Right renal pelvis (tissue), 4 donors: ENCODE results near the gene BACE1-AS. TPM values are rescaled to one million over a fixed set of nuclear protein-coding genes. Genes with fewer than 3 reads are reported as not detected.
"Not testable (repeated sequence)": the region's sequence is repeated elsewhere in the genome, so short reads cannot be mapped to it uniquely, and the experiment has no call there.

Experiments used
- DNase-seq, 4 donors: peaks; one replicate each; pipeline ENCODE4 v3.0.0-alpha.2; 2013; ENCODE audit warnings: low read depth in 4 of 4, low spot score in 3 of 4, missing footprints in 1 of 4
- polyA plus RNA-seq, 4 donors: library from polyadenylated mRNA; unstranded; fragments of 120-200 nt; gene quantifications; one replicate each; pipeline ENCODE4 v1.2.1, GENCODE V29; 2013; ENCODE audit not compliant: insufficient read length in 4 of 4

Gene BACE1-AS
- polyA plus RNA-seq: 10 to 100 TPM; 15.6 to 24.8 (median 19.5) TPM

DNA sequence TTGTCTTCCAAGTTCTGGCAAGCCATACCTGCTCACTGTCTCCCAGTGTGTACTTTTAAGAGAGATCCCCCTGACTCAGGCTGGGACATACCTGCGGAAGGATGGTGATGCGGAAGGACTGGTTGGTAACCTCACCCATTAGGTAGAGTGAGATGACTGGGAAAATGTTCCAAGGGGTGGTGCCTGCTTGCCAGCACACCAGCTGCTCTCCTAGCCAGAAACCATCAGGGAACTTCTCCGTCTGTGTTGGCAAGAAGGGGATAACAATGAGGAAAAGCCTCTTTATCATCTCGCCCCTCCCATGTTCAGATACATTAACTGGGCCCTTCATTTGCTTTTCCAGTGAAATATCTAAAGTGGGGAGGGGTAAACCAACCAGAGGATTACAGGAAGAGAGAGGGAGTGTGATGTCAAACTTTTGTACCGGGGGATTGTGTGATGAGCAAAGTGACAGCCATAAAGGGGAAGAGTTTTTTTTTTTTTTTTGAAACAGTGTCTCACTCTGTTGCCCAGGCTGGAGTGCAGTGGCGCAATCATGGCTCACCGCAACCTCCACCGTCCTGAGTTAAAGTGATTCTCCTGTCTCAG lies at the start of gene BACE1-AS:
BACE1-AS (plus strand) TSS at position 538 of the 588 bp plus-strand sequence.
- no peak for DNase-seq

DNA sequence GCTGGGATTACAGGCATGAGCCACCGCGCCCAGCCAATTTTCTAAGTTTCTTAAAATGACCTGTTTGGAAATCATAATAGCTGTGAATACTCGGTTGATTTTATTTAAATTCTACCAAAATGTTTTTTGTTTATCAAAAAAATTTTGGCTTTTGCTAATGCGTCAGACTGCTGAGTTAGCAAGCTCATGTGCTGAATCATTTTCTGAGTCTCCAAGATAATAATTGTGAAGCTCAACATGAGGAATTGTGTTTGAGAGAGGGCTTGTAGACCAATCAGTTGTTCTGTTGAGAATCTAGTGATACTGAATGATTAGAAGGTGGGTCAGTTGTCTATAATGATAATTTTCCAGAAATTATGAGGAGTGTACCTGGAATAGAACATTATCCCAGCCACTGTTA lies 42.8 kb upstream of the BACE1-AS start:
- no peak for DNase-seq

DNA sequence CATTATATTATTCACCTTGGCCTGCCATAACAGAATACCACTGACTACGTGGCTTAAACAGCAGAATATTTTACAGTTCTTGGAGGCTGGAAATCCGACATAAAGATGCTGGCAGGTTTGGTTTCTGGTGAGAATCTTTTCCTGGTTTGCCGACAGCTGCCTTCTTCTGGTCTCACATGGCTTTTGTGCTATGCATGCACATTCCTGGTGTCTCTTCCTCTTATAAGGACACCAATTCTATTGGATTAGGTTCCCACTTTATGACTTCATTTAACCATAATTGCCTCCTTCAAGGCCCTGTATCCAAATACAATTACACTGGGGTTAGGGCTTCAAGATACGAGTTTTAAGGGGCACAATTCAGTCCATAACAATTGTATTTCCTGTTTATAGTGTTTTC lies 41.6 kb upstream of the BACE1-AS start:
- no peak for DNase-seq

DNA sequence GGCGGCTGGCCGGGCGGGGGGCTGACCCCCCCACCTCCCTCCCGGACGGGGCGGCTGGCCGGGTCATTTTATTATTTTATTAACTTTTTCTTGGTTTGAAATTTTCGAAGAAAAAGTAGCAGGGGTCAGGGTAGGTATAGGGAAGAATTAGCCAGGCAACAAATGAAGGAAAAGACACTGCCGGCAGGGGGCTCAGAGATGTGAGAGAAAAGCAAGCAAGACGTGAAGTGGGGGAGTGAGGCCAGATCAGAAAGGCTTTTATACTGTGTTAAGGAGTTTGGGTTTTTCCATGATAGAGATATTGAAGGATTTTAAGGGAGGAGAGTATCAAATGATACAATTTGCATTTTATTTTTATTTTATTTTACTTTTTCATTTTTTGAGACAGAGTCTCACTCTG lies 39.6 kb upstream of the BACE1-AS start:
- no peak for DNase-seq

DNA sequence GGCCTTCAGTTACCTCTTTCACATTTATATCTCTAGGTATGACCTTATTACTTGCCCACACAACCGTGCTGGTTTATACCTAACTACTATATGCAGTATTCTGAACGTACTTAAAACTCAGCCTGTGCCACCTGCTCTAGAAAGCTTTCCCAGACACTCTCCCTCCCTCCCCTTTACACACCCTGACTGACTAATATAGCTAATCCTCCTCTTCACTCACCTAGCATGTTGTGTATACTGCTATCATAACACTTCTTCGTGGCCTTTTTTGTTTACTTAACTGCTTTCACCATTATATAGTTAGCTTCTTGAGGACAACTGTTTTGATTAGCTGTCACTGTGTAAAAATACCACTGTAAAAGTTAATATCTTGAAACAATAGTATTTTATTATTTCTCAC lies 35.2 kb upstream of the BACE1-AS start:
- DNase-seq: no peak

DNA sequence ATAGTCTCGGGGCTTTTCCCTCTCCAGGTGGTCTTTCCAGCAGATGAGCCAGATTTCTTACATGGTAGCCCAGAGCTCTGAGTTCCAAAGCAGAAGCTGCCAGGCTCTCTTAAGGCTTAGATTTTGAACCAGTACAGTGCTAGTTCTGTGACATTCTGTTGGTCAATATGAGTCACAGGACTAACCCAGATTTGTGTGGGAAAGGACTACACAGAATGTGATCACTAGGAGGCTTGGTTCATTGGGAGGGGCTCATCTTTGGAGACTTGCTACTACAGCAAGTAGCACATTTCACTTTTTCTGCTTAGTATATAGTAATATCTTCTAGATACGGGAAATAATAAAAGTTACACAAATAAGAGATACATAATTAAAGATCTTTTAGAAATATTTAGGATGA lies 34.6 kb upstream of the BACE1-AS start:
- no peak for DNase-seq

DNA sequence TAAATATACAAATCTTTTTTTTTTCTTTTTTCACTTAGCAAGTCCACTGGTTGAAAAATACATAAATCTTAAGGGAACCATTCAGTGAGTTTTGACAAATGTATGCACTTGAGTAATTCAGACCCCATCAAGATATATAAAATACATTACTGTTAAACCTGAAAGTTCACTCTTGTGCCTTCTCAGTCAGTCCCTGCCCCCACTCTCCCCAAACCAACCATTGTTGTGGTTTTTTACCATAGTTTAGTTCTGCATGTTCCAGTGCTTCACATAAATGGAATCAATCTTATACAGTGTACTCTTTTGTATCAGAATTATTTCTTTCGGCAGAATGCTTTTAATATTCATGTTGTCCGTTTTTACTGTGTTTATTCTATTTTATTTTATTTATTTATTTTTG lies 32.6 kb upstream of the BACE1-AS start:
- no peak for DNase-seq

DNA sequence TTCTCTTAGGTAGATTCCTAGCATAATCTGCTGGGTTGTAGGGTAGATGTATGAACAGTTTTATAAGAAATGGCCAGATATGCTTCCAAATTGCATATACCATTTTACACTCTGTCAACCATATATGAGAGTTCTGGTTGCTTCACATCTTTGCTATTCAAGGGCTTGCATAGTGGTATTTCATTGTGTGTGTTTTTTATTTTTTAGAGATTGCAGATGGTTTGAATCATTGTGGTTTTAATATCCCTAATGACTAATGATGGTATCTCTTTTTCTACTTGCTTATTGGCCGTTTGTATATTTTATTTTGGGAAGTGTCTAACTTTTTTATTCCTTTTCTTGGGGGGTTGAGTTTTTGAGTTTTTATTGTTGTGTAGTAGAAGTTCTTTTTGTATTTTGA lies 31.7 kb upstream of the BACE1-AS start:
- DNase-seq: no peak

DNA sequence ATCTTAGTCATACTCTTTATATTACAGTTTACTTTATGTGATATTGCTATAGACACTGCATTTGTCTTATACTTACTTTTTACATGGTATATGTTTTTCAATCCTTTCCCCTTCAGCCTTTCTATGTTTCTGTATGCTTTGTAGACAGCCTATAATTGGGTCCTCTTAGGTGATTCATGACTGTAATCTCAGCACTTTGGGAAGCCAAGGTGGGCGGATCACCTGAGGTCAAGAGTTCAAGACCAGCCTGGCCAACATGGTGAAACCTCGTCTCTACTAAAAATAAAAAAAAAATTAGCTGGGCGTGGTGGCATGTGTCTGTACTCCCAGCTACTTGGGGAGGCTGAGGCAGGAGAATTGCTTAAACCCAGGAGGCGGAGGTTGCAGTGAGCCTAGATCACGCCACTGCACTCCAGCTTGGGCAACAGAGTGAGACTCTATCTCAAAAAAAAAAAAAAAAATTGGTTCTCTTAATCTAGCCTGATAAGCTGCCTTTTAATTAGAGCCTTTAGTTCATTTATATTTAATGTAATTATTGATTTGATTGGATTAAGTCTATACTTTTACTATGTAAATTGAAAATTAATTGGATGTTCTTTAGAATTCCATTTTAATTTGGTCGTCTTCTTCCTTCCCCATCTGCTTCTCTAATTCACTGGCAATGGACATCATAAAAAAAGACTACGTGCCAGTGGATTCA lies 26.4 kb upstream of the BACE1-AS start:
- DNase-seq: not testable (repeated sequence)

DNA sequence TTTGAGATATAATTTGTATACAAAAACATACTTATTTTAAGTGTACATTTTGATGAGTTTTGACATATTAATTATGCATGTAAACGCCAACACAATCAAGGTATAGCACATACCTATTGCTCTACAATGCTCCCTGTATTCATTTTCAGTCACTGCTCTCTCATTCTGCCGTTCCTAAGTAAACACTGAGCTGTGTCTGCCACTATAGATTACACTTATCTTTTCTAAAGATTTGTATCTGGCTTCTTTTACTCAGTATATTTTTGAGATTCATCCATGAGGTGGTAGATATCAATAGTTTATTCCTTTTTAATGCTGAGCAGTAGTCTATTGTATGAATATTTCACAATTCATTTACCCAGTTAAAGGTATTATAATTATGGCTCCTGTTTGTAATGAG lies 25.4 kb upstream of the BACE1-AS start:
- DNase-seq: no peak

DNA sequence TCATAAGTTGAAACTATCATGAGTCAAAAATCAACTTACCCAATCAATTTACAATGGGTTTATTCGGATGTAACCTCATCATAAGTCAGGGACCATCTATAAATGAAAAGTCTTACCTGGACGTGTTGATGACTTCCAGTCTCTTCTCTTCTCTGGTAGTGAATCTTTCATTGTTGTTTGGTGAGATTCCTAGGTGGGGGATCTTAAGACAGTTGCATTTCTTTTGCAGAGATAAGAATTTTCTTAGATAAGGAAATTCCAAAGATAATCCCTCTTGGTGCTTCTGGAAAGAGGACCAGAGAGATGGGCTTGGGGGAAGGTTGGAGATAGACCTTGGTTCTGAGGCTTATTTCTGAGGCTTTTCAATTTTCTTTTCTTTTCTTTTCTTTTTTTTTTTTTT lies 21.3 kb upstream of the BACE1-AS start:
- DNase-seq: no peak

DNA sequence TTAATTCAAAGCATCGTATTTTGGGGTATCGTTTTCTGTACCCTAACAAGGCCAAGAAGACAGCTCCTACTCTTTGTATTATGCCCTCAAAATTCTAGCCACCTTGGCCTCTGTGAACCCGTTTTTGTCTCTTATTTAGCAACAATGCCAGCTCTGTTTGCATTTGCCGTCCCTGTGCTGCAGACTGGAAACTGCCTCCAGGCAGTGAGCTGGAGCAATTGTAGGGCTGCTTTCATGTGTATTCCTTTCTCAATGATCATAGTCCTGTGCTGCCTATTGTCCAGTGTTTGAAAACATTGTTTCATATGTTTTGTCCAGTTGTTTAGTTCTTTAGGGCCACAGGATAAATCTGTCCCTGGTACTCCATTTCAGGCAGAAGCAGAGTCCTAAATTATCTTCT lies 19.9 kb upstream of the BACE1-AS start:
- no peak for DNase-seq

DNA sequence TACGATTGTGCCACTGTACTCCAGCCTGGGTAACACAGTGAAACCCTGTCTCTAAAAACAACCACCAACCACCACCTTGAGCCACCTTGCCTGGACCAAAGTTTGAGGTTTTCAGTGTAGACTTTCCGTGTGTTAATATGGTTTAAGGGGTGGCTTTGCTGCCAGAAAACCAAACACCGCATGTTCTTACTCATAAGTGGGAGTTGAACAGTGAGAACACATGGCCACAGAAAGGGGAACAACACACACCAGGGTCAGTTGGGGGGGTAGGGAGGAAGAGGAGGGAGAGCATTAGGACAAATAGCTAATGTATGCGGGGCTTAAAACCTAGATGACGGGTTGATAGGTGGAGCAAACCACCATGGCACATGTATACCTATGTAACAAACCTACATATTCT lies 19.0 kb upstream of the BACE1-AS start:
- not testable (repeated sequence) for DNase-seq

DNA sequence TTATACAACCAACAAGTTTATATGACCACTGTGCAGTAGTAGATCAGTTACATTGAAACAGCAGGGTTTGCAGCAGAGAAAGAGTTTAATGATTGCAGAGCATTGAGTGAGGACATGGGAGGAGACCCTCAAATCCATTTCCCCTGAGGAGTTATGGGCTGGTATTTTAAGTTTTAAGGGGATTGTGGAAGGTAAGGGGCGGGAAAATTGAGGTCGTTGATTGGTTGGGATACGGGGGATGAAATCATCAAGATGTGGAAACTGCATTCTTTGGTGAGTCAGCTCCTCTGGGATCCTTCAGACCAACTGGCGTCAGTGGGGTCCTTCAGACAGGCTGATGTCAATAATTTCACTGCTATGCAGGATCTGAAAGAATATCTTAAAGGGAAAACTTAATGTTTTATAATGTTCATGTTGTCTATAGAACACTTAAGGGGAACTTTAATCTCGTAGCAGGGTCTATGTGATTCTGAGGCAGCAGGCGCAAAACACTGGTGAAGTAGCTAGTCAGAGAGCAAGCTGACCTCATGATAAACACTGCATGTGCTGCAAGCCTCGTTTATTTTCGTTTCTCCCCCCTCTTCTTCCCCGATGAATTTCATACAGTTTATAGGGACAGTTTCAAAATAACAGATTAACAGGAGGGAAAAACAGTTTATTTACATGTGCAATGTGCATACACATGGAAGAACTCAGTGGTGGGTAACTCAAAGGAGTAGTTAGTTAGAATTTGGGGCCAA lies 17.4 kb upstream of the BACE1-AS start:
- no peak for DNase-seq

DNA sequence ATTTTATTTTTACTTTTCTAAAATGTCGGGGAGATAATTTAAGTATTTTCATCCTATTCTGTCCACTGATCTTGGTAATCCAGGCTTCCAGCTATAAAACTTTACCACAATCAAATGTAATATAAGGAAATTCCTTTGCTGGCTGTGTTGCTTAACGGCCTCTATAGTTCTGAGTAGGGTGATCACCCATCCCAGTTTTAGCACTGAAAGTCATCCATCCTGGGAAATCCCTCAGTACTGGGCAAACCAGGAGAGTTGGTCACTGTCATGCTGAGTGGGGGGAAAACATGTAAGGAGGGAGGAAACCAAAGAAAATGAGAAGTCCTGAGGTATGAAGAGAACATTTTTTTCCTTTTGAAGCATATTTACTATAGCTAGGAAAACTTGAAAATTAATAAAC lies 12.8 kb upstream of the BACE1-AS start:
- no peak for DNase-seq

DNA sequence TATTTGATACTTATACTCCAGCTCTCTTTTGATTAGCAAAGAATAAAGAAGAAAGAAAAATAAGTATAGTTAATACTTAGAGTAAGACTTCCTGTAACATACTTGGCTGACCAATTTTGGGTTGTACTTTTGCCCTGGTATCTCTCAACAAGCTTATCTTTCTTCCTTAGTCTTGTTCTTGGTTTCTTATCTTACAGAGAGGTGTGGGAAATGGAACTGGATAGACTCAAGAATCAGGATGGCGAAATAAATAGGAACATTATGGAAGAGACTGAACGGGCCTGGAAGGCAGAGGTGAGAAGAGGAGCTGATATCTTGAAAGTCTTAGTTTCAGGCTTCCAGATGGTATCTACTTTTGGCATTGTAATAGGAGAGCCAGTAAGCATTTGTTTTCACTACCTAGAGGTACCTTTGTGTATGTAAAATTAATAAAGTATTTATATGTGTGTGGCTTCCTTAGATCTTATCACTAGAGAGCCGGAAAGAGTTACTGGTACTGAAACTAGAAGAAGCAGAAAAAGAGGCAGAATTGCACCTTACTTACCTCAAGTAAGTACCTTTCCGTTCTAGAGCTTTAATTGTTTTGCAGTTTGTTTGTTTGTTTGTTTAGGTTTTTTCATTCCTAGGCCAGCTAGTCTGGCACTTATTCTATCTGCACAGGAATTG lies 11.3 kb upstream of the BACE1-AS start:
- no peak for DNase-seq

DNA sequence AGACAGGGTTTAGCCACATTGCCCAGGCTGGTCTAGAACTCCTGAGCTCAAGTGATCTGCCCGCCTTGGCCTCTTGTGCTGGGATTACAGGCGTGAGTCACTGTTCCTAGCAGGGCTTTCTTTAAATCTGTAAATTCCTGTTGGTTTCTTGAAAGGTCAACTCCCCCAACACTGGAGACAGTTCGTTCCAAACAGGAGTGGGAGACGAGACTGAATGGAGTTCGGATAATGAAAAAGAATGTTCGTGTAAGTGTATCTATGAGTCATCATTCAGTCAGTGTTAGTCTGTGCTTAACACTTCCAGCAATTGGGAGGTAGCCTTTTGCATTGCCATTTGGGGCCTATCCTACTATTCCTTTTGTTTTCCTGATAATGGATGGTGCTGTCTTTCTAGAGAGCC lies 10.0 kb upstream of the BACE1-AS start:
- no peak for DNase-seq

DNA sequence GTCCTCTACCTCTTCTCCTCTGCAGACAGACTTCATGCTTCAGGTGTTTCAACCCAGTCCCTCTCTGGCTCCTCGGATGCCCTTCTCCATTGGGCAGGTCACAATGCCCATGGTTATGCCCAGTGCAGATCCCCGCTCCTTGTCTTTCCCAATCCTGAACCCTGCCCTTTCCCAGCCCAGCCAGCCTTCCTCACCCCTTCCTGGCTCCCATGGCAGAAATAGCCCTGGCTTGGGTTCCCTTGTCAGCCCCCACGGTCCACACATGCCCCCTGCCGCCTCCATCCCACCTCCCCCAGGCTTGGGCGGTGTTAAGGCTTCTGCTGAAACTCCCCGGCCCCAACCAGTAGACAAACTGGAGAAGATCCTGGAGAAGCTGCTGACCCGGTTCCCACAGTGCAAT lies 9.3 kb upstream of the BACE1-AS start:
- no peak for DNase-seq

DNA sequence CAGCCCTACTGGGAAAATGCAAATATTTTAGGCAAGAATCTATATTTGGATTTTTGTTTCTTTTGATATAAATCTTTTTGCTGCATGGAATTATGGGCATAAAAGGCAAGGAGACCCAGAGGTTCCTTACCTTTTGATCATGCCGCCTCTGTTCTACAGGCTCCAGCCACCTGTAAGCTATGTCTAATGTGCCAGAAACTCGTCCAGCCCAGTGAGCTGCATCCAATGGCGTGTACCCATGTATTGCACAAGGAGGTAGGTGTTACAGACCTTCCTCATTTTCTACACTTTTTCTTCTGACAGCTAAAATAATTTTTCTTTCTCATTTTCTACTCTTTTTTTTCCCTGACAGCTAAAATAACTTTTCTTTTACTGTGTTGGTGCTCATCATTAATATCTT lies 8.2 kb upstream of the BACE1-AS start:
- no peak for DNase-seq

DNA sequence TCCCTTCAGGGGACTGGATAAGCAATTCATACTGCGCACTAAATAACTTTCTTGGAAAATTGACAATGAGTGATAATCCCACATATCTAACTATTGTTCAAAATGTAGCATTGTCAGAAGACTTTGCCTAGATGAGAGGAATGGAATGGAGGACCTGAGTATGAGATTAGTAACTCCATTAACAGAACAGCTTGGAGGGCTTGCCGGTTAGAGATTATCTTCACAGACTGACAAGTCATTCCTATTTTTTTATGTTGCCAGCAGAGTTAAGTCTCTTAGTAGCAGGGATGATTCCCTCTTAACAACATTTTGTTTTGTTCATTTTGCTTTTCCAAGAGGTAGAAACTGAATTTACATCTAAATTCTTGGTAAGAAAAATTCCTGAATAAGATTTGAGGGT lies 7.1 kb upstream of the BACE1-AS start:
- no peak for DNase-seq

DNA sequence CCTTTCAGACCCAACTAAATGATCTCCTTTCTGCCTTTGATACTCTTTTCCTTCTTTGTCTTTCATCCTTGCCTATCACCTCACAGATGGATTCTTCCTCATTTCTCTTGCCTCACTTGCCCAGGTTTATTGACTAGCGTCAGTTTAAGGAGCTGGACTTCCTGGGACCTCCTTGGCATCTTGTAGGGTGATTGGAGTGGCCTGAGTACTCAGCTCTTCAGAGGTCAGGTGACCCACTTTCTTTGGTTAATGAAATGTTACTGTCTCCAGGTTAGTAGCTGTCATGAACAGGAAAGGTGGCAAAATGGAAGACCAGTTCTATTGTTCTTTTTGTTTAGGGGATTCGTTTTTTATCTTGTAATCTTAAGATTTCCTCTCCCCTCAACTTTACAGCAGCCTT lies 4.6 kb upstream of the BACE1-AS start:
- no peak for DNase-seq
